ENCODE measurements around the gene CELF4.

- TF ChIP-seq TAF1 (IDR thresholded peaks at IDR 0.05; ENCODE audit: borderline replicate concordance, low read depth, low read length) (no peak), POLR2AphosphoS5 (IDR thresholded peaks at IDR 0.05; ENCODE audit: low read depth, low read length) (no peak)
Measured at GRCh38 chr18:37303009-37303408, 262.6 kb downstream of the CELF4 start.

All from GM12892 (cell line).